DND-41 (cell line): ENCODE results near the gene ACADM.
"Not testable (repeated sequence)": the region's sequence is repeated elsewhere in the genome, so short reads cannot be mapped to it uniquely, and the experiment has no call there.

Experiments
- CTCF ChIP-seq: IDR thresholded peaks from 2 replicates; pipeline ENCODE4 v1.5.1; 2012; ENCODE audit warnings: borderline replicate concordance, low read length, moderate library complexity, mild to moderate bottlenecking; ENCODE audit not compliant: poor library complexity, severe bottlenecking; ENCODE audit errors: extremely low read depth
- EZH2 ChIP-seq: IDR thresholded peaks from 3 replicates; pipeline ENCODE4 v1.6.1; 2012; ENCODE audit warnings: borderline replicate concordance, low read depth, mild to moderate bottlenecking, moderate library complexity, low read length, inconsistent platforms; ENCODE audit not compliant: severe bottlenecking

GRCh38 chr1:75677964-75678363 lies 46.5 kb upstream of the ACADM start:
- TF ChIP-seq CTCF, EZH2: not testable (repeated sequence)
